ENCODE measurements around the gene TRMT2A.

DNA sequence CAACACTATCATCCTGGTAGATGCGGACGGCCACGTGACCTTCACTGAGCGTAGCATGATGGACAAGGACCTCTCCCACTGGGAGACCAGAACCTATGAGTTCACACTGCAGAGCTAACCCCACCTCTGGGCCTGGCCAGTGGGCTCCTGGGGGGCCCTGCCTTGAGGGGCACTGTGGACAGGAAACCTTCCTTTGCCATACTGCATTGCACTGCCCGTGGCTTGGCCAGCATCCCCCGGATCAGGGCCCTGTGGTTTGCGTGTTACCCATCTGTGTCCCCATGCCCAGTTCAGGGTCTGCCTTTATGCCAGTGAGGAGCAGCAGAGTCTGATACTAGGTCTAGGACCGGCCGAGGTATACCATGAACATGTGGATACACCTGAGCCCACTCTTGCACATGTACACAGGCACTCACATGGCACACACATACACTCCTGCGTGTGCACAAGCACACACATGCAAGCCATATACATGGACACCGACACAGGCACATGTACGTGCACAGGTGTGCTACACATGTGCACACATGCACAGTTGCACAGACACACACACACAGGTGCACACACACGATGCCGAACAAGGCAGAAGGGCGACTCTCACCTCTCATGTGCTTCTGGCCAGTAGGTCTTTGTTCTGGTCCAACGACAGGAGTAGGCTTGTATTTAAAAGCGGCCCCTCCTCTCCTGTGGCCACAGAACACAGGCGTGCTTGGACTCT is 52.3 kb downstream of the TRMT2A start:
- TF ChIP-seq, protein P1, sequence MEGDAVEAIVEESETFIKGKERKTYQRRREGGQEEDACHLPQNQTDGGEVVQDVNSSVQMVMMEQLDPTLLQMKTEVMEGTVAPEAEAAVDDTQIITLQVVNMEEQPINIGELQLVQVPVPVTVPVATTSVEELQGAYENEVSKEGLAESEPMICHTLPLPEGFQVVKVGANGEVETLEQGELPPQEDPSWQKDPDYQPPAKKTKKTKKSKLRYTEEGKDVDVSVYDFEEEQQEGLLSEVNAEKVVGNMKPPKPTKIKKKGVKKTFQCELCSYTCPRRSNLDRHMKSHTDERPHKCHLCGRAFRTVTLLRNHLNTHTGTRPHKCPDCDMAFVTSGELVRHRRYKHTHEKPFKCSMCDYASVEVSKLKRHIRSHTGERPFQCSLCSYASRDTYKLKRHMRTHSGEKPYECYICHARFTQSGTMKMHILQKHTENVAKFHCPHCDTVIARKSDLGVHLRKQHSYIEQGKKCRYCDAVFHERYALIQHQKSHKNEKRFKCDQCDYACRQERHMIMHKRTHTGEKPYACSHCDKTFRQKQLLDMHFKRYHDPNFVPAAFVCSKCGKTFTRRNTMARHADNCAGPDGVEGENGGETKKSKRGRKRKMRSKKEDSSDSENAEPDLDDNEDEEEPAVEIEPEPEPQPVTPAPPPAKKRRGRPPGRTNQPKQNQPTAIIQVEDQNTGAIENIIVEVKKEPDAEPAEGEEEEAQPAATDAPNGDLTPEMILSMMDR (IDR thresholded peaks at IDR 0.05; ENCODE audit: borderline replicate concordance, extremely low read depth, low read length, poor library complexity, severe bottlenecking) = no peak
- TF ChIP-seq EZH2 (IDR thresholded peaks at IDR 0.05; ENCODE audit: borderline replicate concordance, low read depth, low read length, severe bottlenecking) = no peak
